Mucosa of stomach (tissue), 1 donor: ENCODE results near the gene CSE1L.
"Not testable (repeated sequence)": the region's sequence is repeated elsewhere in the genome, so short reads cannot be mapped to it uniquely, and the experiment has no call there.

Source experiments
- H3K27me3 ChIP-seq: one replicate; pipeline ENCODE4 v1.7.0; 2013; ENCODE audit warnings: mild to moderate bottlenecking, low read length; ENCODE audit not compliant: control insufficient read depth, insufficient read depth
- H3K36me3 ChIP-seq: one replicate; pipeline ENCODE4 v1.7.0; 2013; ENCODE audit warnings: low read length; ENCODE audit not compliant: control insufficient read depth, insufficient read depth
- H3K4me1 ChIP-seq: one replicate; pipeline ENCODE4 v1.7.0; 2013; ENCODE audit warnings: mild to moderate bottlenecking, low read length; ENCODE audit not compliant: control insufficient read depth, insufficient read depth
- H3K4me3 ChIP-seq: one replicate; pipeline ENCODE4 v1.7.0; 2013; ENCODE audit warnings: low read length
- H3K9ac ChIP-seq: one replicate; pipeline ENCODE4 v1.7.0; 2013; ENCODE audit warnings: mild to moderate bottlenecking, low read length, moderate library complexity
- H3K9me3 ChIP-seq: one replicate; pipeline ENCODE4 v1.7.0; 2013; ENCODE audit warnings: mild to moderate bottlenecking, low read length, moderate library complexity; ENCODE audit not compliant: control insufficient read depth
- donor health status: Pancreatic carcinoma.

The CSE1L gene, protein sequence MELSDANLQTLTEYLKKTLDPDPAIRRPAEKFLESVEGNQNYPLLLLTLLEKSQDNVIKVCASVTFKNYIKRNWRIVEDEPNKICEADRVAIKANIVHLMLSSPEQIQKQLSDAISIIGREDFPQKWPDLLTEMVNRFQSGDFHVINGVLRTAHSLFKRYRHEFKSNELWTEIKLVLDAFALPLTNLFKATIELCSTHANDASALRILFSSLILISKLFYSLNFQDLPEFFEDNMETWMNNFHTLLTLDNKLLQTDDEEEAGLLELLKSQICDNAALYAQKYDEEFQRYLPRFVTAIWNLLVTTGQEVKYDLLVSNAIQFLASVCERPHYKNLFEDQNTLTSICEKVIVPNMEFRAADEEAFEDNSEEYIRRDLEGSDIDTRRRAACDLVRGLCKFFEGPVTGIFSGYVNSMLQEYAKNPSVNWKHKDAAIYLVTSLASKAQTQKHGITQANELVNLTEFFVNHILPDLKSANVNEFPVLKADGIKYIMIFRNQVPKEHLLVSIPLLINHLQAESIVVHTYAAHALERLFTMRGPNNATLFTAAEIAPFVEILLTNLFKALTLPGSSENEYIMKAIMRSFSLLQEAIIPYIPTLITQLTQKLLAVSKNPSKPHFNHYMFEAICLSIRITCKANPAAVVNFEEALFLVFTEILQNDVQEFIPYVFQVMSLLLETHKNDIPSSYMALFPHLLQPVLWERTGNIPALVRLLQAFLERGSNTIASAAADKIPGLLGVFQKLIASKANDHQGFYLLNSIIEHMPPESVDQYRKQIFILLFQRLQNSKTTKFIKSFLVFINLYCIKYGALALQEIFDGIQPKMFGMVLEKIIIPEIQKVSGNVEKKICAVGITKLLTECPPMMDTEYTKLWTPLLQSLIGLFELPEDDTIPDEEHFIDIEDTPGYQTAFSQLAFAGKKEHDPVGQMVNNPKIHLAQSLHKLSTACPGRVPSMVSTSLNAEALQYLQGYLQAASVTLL

DNA sequence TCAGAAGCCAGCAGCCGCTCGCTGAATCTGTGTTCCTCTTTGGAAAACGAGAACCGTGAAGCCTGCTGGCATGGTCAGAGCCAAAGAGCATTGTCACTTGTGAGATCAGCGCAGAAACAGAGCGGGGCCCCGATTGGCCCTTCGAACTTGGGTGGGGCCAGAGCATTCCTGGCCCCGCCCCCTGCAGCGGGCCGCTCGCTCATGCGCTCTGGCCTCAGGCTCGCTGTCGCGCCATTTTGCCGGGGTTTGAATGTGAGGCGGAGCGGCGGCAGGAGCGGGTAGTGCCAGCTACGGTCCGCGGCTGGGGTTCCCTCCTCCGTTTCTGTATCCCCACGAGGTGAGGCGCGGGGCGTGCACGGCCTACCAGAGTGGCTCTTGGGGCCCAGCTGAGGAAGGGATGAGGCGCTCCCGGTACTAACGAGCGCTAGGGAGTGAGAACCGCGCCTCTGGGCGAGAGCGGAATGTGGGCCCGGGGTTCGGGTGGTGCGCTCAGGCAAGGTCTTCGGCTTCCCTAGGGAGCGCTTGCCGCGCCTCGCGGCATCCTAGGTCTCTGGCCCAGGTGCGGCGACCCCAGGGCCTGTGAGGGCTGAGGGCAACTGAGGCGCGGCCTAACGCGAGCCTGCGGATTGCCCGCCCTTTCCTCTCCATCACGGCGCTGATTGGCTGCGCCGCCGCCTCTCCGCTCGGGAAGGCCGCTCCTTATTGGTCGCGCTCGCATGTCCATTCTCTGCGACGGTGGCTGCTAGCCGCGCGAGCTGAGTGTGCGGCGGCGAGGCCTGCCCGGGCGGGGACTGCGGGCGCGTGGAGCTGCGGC lies at the start of gene CSE1L:
Gene CSE1L (plus strand): TSS at position 226 of the 814 bp plus-strand sequence. CDS start 12,152 bp downstream, outside the sequence.
- no peaks in the 10 kb centered on the region for H3K9me3 ChIP-seq
- H3K9ac ChIP-seq: peak within 1 kb of the TSS; percentile 81
- peaks cover 12% of the 10 kb centered on the region for H3K4me1 ChIP-seq
- no peaks in the 10 kb centered on the region for H3K36me3 ChIP-seq
- peak within 1 kb of the TSS; percentile 52 for H3K4me3 ChIP-seq
- H3K27me3 ChIP-seq: no peaks in the 10 kb centered on the region

DNA sequence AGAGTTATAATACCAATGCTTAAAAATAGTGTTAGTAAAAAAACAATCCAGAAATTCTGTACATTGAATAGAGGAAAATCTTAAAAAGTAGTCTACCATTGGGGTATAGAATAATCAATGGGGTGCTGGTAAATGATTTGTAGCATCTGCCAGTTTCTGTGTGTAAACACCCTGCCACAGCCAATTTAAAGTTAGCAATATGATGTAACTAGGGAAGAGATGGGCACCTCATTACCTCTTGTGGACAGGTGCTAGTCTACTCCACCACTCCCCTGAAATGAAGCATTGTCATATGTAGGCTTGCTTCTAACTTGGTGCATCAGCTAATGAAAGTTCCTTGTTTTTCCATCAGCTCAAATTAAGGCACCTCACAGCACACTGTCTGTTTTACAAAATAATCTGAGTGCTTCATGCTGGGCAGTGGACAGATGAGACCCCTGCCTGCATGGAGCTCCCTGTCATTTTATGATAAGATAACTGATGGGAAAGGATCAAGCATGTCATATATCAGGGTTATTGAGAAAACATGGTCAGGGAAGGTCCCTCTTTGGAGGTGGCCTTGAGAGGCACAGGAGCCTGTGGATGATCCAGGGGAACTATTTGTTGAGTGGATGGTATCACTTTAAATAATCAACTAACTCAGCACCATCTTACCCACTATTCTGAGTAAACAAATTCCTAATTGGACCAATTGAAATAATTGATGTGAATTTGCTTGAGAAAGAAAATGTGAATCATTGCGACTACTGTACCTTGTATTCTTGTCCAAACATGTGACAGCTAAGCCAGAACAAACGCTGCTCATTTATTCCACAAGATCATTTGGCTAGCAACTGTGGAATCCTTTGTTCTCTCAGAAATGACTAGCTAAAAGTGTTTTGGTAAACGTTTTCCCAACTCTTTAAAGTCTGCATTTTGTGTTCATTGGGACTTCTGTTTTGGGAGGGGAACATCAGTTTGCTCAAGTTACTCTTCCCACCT lies 45.9 kb upstream of the CSE1L start:
- no peak overlapping the region for H3K9ac ChIP-seq
- no peaks in the 10 kb centered on the region for H3K27me3 ChIP-seq
- H3K36me3 ChIP-seq: no peaks in the 10 kb centered on the region
- no peak overlapping the region for H3K4me3 ChIP-seq
- H3K4me1 ChIP-seq: no peaks in the 10 kb centered on the region
- H3K9me3 ChIP-seq: no peaks in the 10 kb centered on the region

DNA sequence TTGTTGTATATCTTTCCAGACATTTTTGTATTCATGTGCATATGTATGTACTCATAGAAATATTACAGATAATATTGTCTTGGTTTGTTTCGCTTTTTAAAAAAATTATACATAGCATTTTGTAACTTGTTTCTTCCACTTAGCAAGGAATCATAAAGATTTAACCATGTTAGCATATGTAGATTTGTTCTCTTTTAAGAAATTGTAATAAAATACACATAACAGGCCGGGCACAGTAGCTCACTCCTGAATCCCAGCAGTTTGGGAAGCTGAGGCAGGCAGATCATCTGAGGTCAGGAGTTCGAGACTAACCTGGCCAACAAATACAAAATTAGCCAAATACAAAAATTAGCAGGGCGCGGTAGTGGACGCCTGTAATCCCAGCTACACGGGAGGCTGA lies 44.4 kb upstream of the CSE1L start:
- no peaks in the 10 kb centered on the region for H3K9me3 ChIP-seq
- H3K4me3 ChIP-seq: no peak overlapping the region
- H3K36me3 ChIP-seq: no peaks in the 10 kb centered on the region
- no peak overlapping the region for H3K9ac ChIP-seq
- no peaks in the 10 kb centered on the region for H3K4me1 ChIP-seq
- H3K27me3 ChIP-seq: no peaks in the 10 kb centered on the region

DNA sequence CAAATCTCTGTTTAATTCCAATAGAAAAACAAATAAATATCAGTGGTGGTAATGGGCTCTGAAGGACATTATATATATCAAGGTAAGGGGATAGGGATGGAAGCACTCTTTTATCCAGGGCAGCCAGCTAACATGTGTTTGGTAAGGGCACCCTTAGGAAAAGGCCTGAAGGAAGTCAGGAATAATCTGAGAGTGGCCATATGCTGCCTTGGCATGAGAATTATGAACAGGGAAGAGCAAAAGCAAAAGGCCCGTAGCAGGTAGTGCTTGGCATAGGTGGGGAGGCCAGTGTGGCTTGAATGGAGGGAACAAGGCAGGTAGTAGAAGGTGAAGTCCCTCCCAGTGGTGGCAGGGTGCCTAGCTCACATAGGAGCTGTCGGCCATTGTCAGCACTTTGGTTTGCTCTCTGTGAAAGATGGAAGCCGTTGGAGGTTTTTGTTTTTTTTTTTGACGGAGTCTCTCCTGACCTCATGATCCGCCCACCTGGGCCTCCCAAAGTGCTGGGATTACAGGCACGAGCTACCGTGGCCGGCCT lies 39.6 kb upstream of the CSE1L start:
- Histone ChIP-seq H3K9me3 (no peaks in the 10 kb centered on the region), H3K36me3 (no peaks in the 10 kb centered on the region), H3K4me3 (no peak overlapping the region), H3K9ac (no peak overlapping the region), H3K27me3 (no peaks in the 10 kb centered on the region), H3K4me1 (no peaks in the 10 kb centered on the region)

DNA sequence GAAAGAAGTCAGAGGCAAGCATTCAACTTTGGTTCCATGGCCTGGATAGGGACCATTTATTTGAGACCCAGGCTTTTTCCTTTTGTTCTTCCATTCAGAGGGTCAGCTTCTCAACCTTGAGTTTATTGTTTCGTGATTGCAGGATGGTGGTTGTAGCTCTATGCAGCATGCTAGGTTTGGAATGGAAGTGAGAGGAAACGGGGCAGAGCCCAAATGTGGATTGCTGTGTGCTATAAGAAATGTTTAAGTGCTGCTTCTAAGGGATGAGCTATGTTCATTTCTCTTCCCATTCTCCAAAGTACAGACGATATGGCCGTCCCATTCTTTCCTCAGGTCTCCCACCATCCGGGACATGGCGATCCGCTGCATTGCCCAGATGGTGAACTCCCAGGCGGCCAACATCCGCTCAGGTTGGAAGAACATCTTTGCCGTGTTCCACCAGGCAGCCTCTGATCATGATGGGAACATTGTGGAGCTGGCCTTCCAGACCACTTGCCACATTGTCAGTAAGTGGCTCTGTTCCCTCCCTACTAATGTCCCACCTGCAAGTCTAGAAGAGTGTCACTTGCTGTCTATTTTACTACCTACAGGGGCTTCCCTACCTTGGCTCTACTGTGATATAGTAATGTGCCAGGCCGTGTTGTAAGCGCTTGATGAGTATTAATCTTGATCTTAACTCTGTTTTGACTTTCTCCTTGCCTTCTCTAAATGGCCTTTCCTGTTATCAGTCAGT lies 36.0 kb upstream of the CSE1L start:
- Histone ChIP-seq H3K4me1 (no peaks in the 10 kb centered on the region), H3K9ac (no peak overlapping the region), H3K4me3 (no peak overlapping the region), H3K36me3 (peaks cover 3% of the 10 kb centered on the region), H3K9me3 (no peaks in the 10 kb centered on the region), H3K27me3 (no peaks in the 10 kb centered on the region)

DNA sequence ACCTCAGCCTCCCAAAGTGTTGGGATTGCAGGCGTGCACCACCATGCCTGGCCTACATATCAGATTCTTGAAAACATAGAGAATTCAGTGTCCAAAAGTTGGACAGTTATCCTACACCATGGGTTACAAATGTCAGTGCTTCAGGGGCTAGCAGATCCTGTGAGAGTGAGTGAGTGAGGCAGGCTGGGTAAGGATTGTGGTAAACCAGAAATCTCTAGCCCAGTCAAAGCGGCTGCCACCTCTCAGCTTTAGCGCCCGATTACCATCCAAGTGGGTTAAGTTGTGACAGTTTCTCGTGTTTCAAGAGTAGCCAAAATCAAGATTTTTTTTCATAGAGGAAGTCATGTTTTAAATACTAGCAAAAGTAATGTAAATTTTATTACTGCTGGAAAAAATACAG lies 21.9 kb upstream of the CSE1L start:
- no peak overlapping the region for H3K9ac ChIP-seq
- no peaks in the 10 kb centered on the region for H3K9me3 ChIP-seq
- no peak overlapping the region for H3K4me3 ChIP-seq
- peaks cover 15% of the 10 kb centered on the region for H3K36me3 ChIP-seq
- no peaks in the 10 kb centered on the region for H3K27me3 ChIP-seq
- H3K4me1 ChIP-seq: no peaks in the 10 kb centered on the region

DNA sequence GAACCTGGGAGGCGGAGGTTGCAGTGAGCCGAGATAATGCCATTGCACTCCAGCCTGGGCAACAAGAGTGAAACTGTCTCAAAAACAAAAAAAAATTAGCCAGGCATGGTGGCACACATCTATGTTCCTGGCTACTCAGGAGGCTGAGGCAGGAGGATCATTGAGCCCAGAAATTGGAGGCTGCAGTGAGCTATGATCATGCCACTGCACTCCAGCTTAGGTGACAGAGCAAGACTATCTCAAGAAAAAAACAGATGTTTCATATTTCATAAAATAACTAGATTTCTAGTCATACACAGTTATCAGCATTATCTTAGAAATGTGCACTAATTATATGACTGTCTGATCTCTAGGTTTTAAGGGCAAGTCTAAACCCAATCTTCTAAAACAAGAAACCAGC lies 17.9 kb upstream of the CSE1L start:
- H3K36me3 ChIP-seq, H3K27me3 ChIP-seq, H3K9me3 ChIP-seq, H3K9ac ChIP-seq, H3K4me3 ChIP-seq, H3K4me1 ChIP-seq: not testable (repeated sequence)

DNA sequence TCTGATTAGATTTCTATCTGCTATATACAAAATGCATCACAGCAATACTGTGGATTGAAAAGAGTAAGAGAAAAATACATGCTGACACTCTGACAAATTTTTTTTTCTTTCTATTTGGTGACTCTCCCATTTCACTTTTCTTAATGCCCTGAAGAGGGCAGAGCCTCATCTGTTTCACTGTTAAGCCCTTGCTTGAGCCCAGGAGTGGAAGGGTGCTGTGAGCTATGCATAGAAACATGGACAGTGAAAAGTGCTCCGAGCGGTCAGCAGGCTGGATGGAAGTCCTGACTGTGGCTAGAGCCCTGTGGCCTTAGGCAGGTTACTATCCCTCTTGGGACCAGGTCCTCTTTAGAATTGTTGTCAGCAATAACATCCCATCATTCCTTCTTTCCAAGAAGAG lies 17.4 kb upstream of the CSE1L start:
- no peak overlapping the region for H3K4me3 ChIP-seq
- H3K27me3 ChIP-seq: no peaks in the 10 kb centered on the region
- H3K9ac ChIP-seq: no peak overlapping the region
- peaks cover 10% of the 10 kb centered on the region for H3K36me3 ChIP-seq
- no peaks in the 10 kb centered on the region for H3K9me3 ChIP-seq
- H3K4me1 ChIP-seq: no peaks in the 10 kb centered on the region

DNA sequence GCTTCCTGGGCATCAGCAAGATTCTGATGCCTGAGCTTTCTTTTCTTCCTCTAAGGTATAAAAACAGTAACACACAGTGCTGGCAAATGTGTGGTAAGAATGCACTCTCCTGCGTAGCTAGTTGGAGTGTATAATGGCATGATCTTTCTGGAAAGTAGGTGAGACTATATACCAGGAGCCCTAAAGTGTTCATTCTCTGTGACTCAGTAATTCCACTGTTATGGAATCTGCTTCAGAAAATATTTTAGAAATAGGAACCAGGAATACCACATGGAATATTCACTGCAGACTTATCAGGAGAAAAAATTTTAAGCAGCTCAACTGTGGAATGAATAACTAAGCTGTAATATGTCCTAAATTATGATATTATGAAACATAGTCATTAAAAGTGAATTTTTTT lies 16.9 kb upstream of the CSE1L start:
- no peak overlapping the region for H3K4me3 ChIP-seq
- H3K27me3 ChIP-seq: no peaks in the 10 kb centered on the region

DNA sequence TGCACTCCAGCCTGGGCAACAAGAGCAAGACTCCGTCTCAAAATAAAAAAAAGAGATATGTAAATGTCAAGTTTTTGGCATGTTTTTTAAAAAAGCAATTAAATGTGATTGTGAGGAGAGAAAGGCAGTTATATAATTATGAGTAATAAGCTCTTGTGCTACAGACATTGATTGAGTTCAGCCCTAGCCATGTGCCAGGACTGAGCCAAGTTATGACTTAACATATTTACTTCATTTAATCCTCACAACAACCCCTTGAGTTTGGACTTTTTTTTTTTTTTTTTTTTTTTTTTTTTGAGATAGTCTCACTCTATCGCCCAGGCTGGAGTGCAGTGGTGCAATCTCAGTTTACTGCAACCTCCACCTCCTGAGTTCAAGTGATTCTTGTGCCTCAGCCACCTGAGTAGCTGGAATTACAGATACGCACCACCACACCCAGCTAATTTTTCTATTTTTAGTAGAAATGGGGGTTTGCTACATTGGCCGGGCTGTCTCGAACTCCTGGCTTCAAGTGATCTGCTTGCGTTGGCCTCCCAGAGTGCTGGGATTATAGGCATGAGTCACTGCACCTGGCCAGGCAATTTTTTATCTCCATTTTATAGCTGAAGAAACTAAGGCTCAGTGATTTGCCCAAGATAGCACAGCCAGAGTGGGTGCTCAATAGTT lies 15.0 kb upstream of the CSE1L start:
- H3K9ac ChIP-seq: no peak overlapping the region
- peaks cover 5% of the 10 kb centered on the region for H3K36me3 ChIP-seq
- no peak overlapping the region for H3K4me3 ChIP-seq
- H3K27me3 ChIP-seq: no peaks in the 10 kb centered on the region
- H3K9me3 ChIP-seq: no peaks in the 10 kb centered on the region
- no peaks in the 10 kb centered on the region for H3K4me1 ChIP-seq

More for the DNA sequence above, 16.9 kb upstream of the CSE1L start:
- no peaks in the 10 kb centered on the region for H3K4me1 ChIP-seq
- no peak overlapping the region for H3K9ac ChIP-seq
- H3K36me3 ChIP-seq: peaks cover 7% of the 10 kb centered on the region
- no peaks in the 10 kb centered on the region for H3K9me3 ChIP-seq
